ENCODE data around the gene TANK. TPM values are rescaled to one million over a fixed set of nuclear protein-coding genes. Genes with fewer than 3 reads are reported as not detected.
A peak's percentile ranks its signal among the peaks of the same experiment; 100 is the strongest.

TANK gene
- polyA plus RNA-seq, 3 donors: 72.7 to 91.7 (median 73.5) TPM

- TF ChIP-seq, protein P1, sequence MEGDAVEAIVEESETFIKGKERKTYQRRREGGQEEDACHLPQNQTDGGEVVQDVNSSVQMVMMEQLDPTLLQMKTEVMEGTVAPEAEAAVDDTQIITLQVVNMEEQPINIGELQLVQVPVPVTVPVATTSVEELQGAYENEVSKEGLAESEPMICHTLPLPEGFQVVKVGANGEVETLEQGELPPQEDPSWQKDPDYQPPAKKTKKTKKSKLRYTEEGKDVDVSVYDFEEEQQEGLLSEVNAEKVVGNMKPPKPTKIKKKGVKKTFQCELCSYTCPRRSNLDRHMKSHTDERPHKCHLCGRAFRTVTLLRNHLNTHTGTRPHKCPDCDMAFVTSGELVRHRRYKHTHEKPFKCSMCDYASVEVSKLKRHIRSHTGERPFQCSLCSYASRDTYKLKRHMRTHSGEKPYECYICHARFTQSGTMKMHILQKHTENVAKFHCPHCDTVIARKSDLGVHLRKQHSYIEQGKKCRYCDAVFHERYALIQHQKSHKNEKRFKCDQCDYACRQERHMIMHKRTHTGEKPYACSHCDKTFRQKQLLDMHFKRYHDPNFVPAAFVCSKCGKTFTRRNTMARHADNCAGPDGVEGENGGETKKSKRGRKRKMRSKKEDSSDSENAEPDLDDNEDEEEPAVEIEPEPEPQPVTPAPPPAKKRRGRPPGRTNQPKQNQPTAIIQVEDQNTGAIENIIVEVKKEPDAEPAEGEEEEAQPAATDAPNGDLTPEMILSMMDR (IDR thresholded peaks at IDR 0.05): no peak
- intact Hi-C loops (cut with micrococcal nuclease): no loop called here
- Mint-ChIP-seq H3K4me1 (peaks cover 77% of the 10 kb centered on the region), H3K27me3 (ENCODE audit: low read depth in 3 of 3) (no peaks in the 10 kb centered on the region), H3K27ac (peak overlapping the region in 5 of 7 donors; percentile 16 to 33 (median 26)), H3K36me3 (peaks cover 16 to 24% of the 10 kb centered on the region in 2 donors), H3K9me3 (peaks cover 0 to 7% (median 6%) of the 10 kb centered on the region in 7 donors), H3K4me3 (peak overlapping the region in 1 of 2 donors; percentile 51)
- Histone ChIP-seq H4K20me1 (ENCODE audit: insufficient read depth, low read length) (peaks cover 57% of the 10 kb centered on the region), H3K9ac (ENCODE audit: insufficient read depth, low read length, poor library complexity, severe bottlenecking) (no peak overlapping the region), H2AFZ (ENCODE audit: insufficient read depth, low read depth, low read length, poor library complexity, severe bottlenecking) (no peak overlapping the region), H3K9me3 (replicated peaks in 1 of 2; ENCODE audit: control insufficient read depth in 1 of 2, insufficient read depth in 1 of 2, low read length in 2 of 2) (no peaks in the 10 kb centered on the region), H3K27me3 (ENCODE audit: control insufficient read depth in 2 of 2, insufficient read depth in 2 of 2, low read length in 2 of 2) (no peaks in the 10 kb centered on the region), H3K4me1 (ENCODE audit: control insufficient read depth in 1 of 2, insufficient read depth in 2 of 2, low read length in 2 of 2) (peaks cover 32 to 52% of the 10 kb centered on the region in 2 donors), H3K79me2 (ENCODE audit: insufficient read depth, low read length) (peaks cover 93% of the 10 kb centered on the region), H3K4me2 (replicated peaks; ENCODE audit: extremely low read depth, low read length, poor library complexity, severe bottlenecking) (peak overlapping the region; percentile 84), H3K4me3 (replicated peaks in 1 of 3; ENCODE audit: low read depth in 2 of 3, low read length in 3 of 3) (peak overlapping the region in 1 of 3 experiments; percentile 77), H3K36me3 (replicated peaks in 1 of 2; ENCODE audit: control insufficient read depth in 1 of 2, insufficient read depth in 2 of 2, low read length in 2 of 2) (peaks cover 0 to under 1% of the 10 kb centered on the region in 2 donors), H3K27ac (ENCODE audit: low read depth in 1 of 2, low read length in 2 of 2) (peak overlapping the region in 1 of 2 donors; percentile 18)
- WGBS (ENCODE audit: insufficient coverage): no CpG with 5 or more reads among the region's 2 CpGs
- peak in 2 of 3 donors; percentile 19 to 44 for DNase-seq
Observed at GRCh38 chr2:161141033-161141432, 19.2 kb upstream of the TANK start.

GRCh38 chr2:161146209-161146775 lies 13.9 kb upstream of the TANK start:
- H3K27me3 ChIP-seq (ENCODE audit: control insufficient read depth in 2 of 2, insufficient read depth in 2 of 2, low read length in 2 of 2): no peaks in the 10 kb centered on the region

More at GRCh38 chr2:161146209-161146775, 13.9 kb upstream of the TANK start:
- H3K27me3 Mint-ChIP-seq (ENCODE audit: low read depth in 3 of 3): peaks cover 0 to 1% (median 0%) of the 10 kb centered on the region in 3 donors
- Histone ChIP-seq H3K27ac (ENCODE audit: low read depth in 1 of 2, low read length in 2 of 2) (no peak overlapping the region), H3K9me3 (replicated peaks in 1 of 2; ENCODE audit: control insufficient read depth in 1 of 2, insufficient read depth in 1 of 2, low read length in 2 of 2) (peaks cover 6 to 33% of the 10 kb centered on the region in 2 donors), H2AFZ (ENCODE audit: insufficient read depth, low read depth, low read length, poor library complexity, severe bottlenecking) (no peak overlapping the region), H3K9ac (ENCODE audit: insufficient read depth, low read length, poor library complexity, severe bottlenecking) (no peak overlapping the region), H3K4me2 (replicated peaks; ENCODE audit: extremely low read depth, low read length, poor library complexity, severe bottlenecking) (no peak overlapping the region), H3K4me3 (replicated peaks in 1 of 3; ENCODE audit: low read depth in 2 of 3, low read length in 3 of 3) (no peak overlapping the region), H4K20me1 (ENCODE audit: insufficient read depth, low read length) (peaks cover 84% of the 10 kb centered on the region), H3K36me3 (replicated peaks in 1 of 2; ENCODE audit: control insufficient read depth in 1 of 2, insufficient read depth in 2 of 2, low read length in 2 of 2) (peaks cover 0 to 41% of the 10 kb centered on the region in 2 donors), H3K79me2 (ENCODE audit: insufficient read depth, low read length) (peaks cover 96% of the 10 kb centered on the region), H3K4me1 (ENCODE audit: control insufficient read depth in 1 of 2, insufficient read depth in 2 of 2, low read length in 2 of 2) (peaks cover 2 to 6% of the 10 kb centered on the region in 2 donors)
- H3K4me1 Mint-ChIP-seq: peaks cover 43% of the 10 kb centered on the region
- H3K27ac Mint-ChIP-seq: no peak overlapping the region
- no peak overlapping the region for H3K4me3 Mint-ChIP-seq
- TF ChIP-seq, protein P1 (IDR thresholded peaks at IDR 0.05): no peak
- intact Hi-C loops (cut with micrococcal nuclease): no loop called here
- peaks cover 22 to 45% (median 33%) of the 10 kb centered on the region in 7 donors for H3K9me3 Mint-ChIP-seq
- DNase-seq: no peak
- peaks cover 54 to 57% of the 10 kb centered on the region in 2 donors for H3K36me3 Mint-ChIP-seq

Data from CD14-positive monocyte (primary cell).